Spleen (tissue), 13 donors: ENCODE results near the gene C1QTNF9. TPM values are rescaled to one million over a fixed set of nuclear protein-coding genes. Genes with fewer than 3 reads are reported as not detected.
"Not testable (repeated sequence)": the region's sequence is repeated elsewhere in the genome, so short reads cannot be mapped to it uniquely, and the experiment has no call there.

Source experiments
- DNase-seq: peaks from one replicate; pipeline ENCODE4 v3.0.0-alpha.2; 2020
- H3K27ac ChIP-seq, 8 donors: fragments of 200-600 bp; sonication (generic) in 7 of 8; 1 replicate in 4 of 8; 2 replicates in 4 of 8; pipeline versions ENCODE4 v1.5.0 to v1.8.0; 2016 to 2021; ENCODE audit warnings: inconsistent platforms in 4 of 8, mild to moderate bottlenecking in 4 of 8, moderate library complexity in 1 of 8
- H3K27me3 ChIP-seq, 7 donors: fragments of 200-600 bp; sonication (generic) in 6 of 7; replicated peaks in 1 of 7; 1 replicate in 4 of 7; 2 replicates in 3 of 7; pipeline versions ENCODE4 v1.5.0 to v1.8.0; 2016 to 2021; ENCODE audit warnings: inconsistent platforms in 3 of 7, mild to moderate bottlenecking in 1 of 7
- H3K36me3 ChIP-seq, 6 donors: fragments of 200-600 bp; sonication (generic) in 5 of 6; 1 replicate in 4 of 6; 2 replicates in 2 of 6; pipeline versions ENCODE4 v1.5.0 to v1.8.0; 2016 to 2021; ENCODE audit warnings: inconsistent platforms in 2 of 6
- H3K4me1 ChIP-seq, 6 donors: fragments of 200-600 bp; sonication (generic) in 5 of 6; 1 replicate in 3 of 6; 2 replicates in 3 of 6; pipeline versions ENCODE4 v1.5.0 to v1.8.0; 2016 to 2021; ENCODE audit warnings: inconsistent platforms in 3 of 6
- H3K4me3 ChIP-seq, 8 donors: fragments of 200-600 bp; sonication (generic) in 7 of 8; 1 replicate in 4 of 8; 2 replicates in 4 of 8; pipeline versions ENCODE4 v1.5.0 to v1.8.0; 2016 to 2021; ENCODE audit warnings: inconsistent platforms in 4 of 8, mild to moderate bottlenecking in 4 of 8, moderate library complexity in 2 of 8
- H3K9me3 ChIP-seq, 8 donors: fragments of 200-600 bp; sonication (generic) in 7 of 8; 1 replicate in 4 of 8; 2 replicates in 4 of 8; pipeline versions ENCODE4 v1.5.0 to v1.8.0; 2016 to 2021; ENCODE audit warnings: inconsistent platforms in 4 of 8
- POLR2A ChIP-seq, 3 donors: fragments of 450-650 bp; IDR thresholded peaks; one replicate each; pipeline ENCODE4 v1.5.1; 2017; ENCODE audit warnings: antibody characterized with exemption in 3 of 3, mild to moderate bottlenecking in 1 of 3
- POLR2AphosphoS5 ChIP-seq, 3 donors: sonication (generic); formaldehyde crosslinking; IDR thresholded peaks; one replicate each; pipeline ENCODE4 v1.5.1; 2017; ENCODE audit warnings: antibody characterized with exemption in 3 of 3
- WGBS, 5 donors: extraction: QIAGEN DNeasy Blood & Tissue Kit in 3 of 5; methylation state at CpG; one replicate each; pipeline versions ENCODE4 v1.1.5 to v1.1.7; 2013 to 2018; 5-methylcytosine and 5-hydroxymethylcytosine counted together
- intact Hi-C: fragments of 100-400 bp; cut with DNase I; formaldehyde crosslinking; loops from one replicate; pipeline ENCODE4 v1.15.0; 2023; ENCODE audit warnings: low total_unique reads
- long read RNA-seq, 2 donors: transcript quantifications; one replicate each; lab custom pipeline, GENCODE V29; 2026
- polyA plus RNA-seq, 3 donors: library from polyadenylated mRNA; stranded (reverse); fragments of 200-250 nt; gene quantifications; one replicate each; pipeline ENCODE4 v1.2.1, GENCODE V29; 2013
- total RNA-seq, 7 donors: library from RNA; depleted of rRNA in 3 of 7; stranded (reverse); fragments of >200 nt in 3 of 7; fragmentation: NEBNext Ultra II Directional in 4 of 7; extraction: Animal tissue kit (Norgen Biotek cat#: 25700) in 4 of 7; gene quantifications; one replicate each; pipeline versions ENCODE4 v1.1.0 to v1.2.1, GENCODE V29; 2016 to 2021
- TF ChIP-seq, protein P1 (sequence below), 11 experiments: fragments of 200-600 bp in 7 of 11; fragments of 450-650 bp in 4 of 11; sonication (generic) in 4 of 11; IDR thresholded peaks in 8 of 11; conservative IDR thresholded peaks in 3 of 11; 1 replicate in 7 of 11; 2 replicates in 4 of 11; pipeline versions ENCODE4 v1.4.0 to v1.8.0; 2016 to 2021; ENCODE audit warnings: antibody characterized with exemption in 11 of 11, inconsistent platforms in 4 of 11, mild to moderate bottlenecking in 1 of 11
- donor health status: healthy with polysubstance abuse.
- donor health status: DM: no; HTN: no; CAD: no; lungs with moderate emphysema.
- donor health status: DM: no; HTN: no; CAD: no.
- donor health status: Bipolar disorder and iron deficiency.
- donor health status: healthy.
- donor health status: DM: no; HTN: no; CAD: no.
- donor health status: DM: yes; HTN: yes; CAD: no.

Gene C1QTNF9, protein sequence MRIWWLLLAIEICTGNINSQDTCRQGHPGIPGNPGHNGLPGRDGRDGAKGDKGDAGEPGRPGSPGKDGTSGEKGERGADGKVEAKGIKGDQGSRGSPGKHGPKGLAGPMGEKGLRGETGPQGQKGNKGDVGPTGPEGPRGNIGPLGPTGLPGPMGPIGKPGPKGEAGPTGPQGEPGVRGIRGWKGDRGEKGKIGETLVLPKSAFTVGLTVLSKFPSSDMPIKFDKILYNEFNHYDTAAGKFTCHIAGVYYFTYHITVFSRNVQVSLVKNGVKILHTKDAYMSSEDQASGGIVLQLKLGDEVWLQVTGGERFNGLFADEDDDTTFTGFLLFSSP
- total RNA-seq (under 1 TPM in 3 of 7 donors, not detected in 4; 0.28 to 0.72 (median 0.35) TPM), polyA plus RNA-seq (under 1 TPM in 2 of 3 donors, not detected in 1; 0.15 to 0.48 TPM)
- long read RNA-seq, donor 1 = 0 reads
- long read RNA-seq, donor 2 = 0 reads

DNA sequence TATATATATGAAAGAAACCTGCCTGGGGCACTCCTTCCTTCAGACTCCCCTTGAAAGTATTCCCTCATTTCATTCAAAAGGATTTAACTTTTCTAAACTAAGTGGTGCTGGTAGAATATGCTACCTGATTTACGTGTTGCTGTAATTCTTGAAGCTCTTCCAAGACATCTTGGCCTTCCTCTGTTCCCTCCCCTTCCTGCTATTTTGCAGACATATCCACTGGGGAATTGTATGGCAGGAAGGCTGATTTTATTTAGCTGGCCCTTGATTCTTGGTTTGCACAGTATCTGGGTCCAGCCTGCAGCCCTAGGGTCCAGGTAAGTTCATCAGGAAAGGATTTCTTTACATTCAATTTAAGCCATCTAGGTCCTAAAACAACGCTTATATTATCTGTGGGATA lies at the start of gene C1QTNF9:
TSS of gene C1QTNF9 (plus strand) at position 281 of the 400 bp plus-strand sequence. CDS start 6,424 bp downstream, outside the sequence.
- H3K4me3 ChIP-seq, intact Hi-C loops, H3K9me3 ChIP-seq, H3K27me3 ChIP-seq, DNase-seq: not testable (repeated sequence)
- peak within 1 kb of the TSS in 2 of 8 donors; percentile 22 to 36 for H3K27ac ChIP-seq
- H3K36me3 ChIP-seq = peaks cover 0 to 38% (median 13%) of the 10 kb centered on the region in 6 donors
- 68 to 78% (median 74%) methylated on average over 2 of the region's 2 CpGs for WGBS, 5 donors
- peaks cover 0 to 29% (median 8%) of the 10 kb centered on the region in 6 donors for H3K4me1 ChIP-seq

DNA sequence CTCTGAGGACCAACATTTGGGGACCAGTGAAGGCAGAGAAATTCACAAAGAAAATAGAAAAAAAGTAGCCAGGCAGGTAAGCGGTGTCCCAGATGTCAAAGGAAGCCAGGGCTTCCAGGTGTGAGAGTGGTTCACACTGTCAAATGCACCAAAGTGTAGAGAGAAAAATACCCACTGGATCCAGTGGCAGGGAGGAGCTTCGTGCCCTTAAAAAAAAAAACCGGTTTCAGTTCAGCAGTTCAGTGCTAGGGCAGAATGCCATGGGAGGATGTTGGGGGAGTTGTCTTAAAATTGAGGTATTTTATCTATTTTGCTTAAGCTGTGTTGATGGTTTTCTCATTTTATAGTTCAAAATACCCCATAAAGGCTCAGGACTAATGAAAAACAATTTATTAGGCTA lies 47.8 kb upstream of the C1QTNF9 start:
- no peak for DNase-seq
- WGBS, 5 donors = 42 to 58% (median 50%) methylated on average over 3 of the region's 3 CpGs
- Histone ChIP-seq H3K9me3 (no peaks in the 10 kb centered on the region), H3K27me3 (no peaks in the 10 kb centered on the region), H3K4me1 (peaks cover 42 to 100% (median 63%) of the 10 kb centered on the region in 6 donors), H3K36me3 (peaks cover 0 to 24% (median 2%) of the 10 kb centered on the region in 6 donors), H3K4me3 (no peak overlapping the region), H3K27ac (peak overlapping the region; percentile 22 to 96 (median 90))
- intact Hi-C loops = no loop called here
- no peak for TF ChIP-seq POLR2A (IDR thresholded peaks at IDR 0.05)
- TF ChIP-seq, protein P1, sequence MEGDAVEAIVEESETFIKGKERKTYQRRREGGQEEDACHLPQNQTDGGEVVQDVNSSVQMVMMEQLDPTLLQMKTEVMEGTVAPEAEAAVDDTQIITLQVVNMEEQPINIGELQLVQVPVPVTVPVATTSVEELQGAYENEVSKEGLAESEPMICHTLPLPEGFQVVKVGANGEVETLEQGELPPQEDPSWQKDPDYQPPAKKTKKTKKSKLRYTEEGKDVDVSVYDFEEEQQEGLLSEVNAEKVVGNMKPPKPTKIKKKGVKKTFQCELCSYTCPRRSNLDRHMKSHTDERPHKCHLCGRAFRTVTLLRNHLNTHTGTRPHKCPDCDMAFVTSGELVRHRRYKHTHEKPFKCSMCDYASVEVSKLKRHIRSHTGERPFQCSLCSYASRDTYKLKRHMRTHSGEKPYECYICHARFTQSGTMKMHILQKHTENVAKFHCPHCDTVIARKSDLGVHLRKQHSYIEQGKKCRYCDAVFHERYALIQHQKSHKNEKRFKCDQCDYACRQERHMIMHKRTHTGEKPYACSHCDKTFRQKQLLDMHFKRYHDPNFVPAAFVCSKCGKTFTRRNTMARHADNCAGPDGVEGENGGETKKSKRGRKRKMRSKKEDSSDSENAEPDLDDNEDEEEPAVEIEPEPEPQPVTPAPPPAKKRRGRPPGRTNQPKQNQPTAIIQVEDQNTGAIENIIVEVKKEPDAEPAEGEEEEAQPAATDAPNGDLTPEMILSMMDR (IDR thresholded peaks at IDR 0.05 in 8 of 11, conservative IDR thresholded peaks at IDR 0.05 in 3 of 11) = no peak
- TF ChIP-seq POLR2AphosphoS5 (IDR thresholded peaks at IDR 0.05) = no peak

DNA sequence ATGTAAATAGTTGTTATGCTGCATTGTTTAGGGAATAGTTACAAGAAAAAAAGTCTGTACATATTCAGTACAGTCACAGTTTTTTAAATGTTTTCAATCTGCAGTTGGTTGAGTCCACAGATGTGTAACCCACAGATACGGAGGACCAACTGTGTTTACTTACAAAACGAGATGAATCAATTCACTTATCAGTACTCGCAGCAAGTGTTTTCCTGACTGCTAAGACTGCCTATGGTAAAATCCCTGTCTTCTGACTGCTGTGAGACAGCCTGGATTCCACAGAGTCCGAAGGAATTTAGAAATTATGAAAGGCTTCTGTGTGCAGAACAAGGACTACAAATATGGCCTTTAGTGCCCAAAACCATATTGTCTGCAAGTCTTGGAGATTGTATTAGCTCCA lies 45.7 kb upstream of the C1QTNF9 start:
- intact Hi-C loops = no loop called here
- WGBS, 5 donors = 44 to 69% (median 59%) methylated on average over 4 of the region's 4 CpGs
- TF ChIP-seq POLR2A (IDR thresholded peaks at IDR 0.05) (no peak), POLR2AphosphoS5 (IDR thresholded peaks at IDR 0.05) (no peak)
- TF ChIP-seq, protein P1 (IDR thresholded peaks at IDR 0.05 in 8 of 11, conservative IDR thresholded peaks at IDR 0.05 in 3 of 11) = no peak
- H3K27ac ChIP-seq = peak overlapping the region; percentile 71 to 96 (median 92)
- H3K4me1 ChIP-seq = peaks cover 57 to 100% (median 81%) of the 10 kb centered on the region in 6 donors
- DNase-seq = no peak
- H3K27me3 ChIP-seq = no peaks in the 10 kb centered on the region
- no peak overlapping the region for H3K4me3 ChIP-seq
- H3K36me3 ChIP-seq = peaks cover 0 to 5% (median 0%) of the 10 kb centered on the region in 6 donors
- H3K9me3 ChIP-seq = no peaks in the 10 kb centered on the region

GRCh38 chr13:24264976-24265375 lies 44.4 kb upstream of the C1QTNF9 start:
- WGBS, 5 donors = 35 to 52% (median 37%) methylated on average over 7 to 8 of the region's 8 CpGs

More at GRCh38 chr13:24264976-24265375, 44.4 kb upstream of the C1QTNF9 start:
- peak overlapping the region in 1 of 8 donors; percentile 5 for H3K4me3 ChIP-seq
- intact Hi-C loops = no loop called here
- H3K27me3 ChIP-seq = no peaks in the 10 kb centered on the region
- no peaks in the 10 kb centered on the region for H3K9me3 ChIP-seq
- TF ChIP-seq POLR2AphosphoS5 (IDR thresholded peaks at IDR 0.05) = peak in 2 of 3 donors; percentile 73 to 81
- TF ChIP-seq, protein P1 (IDR thresholded peaks at IDR 0.05 in 8 of 11, conservative IDR thresholded peaks at IDR 0.05 in 3 of 11) = no peak
- peaks cover 60 to 100% (median 90%) of the 10 kb centered on the region in 6 donors for H3K4me1 ChIP-seq
- DNase-seq = peak; percentile 91
- no peaks in the 10 kb centered on the region for H3K36me3 ChIP-seq
- peak overlapping the region; percentile 71 to 96 (median 92) for H3K27ac ChIP-seq
